Activated naive CD8-positive, alpha-beta T cell treated with anti-CD3 and anti-CD28 coated beads, Interleukin-2, amount 10 ng/mL, durations not matched to agents 7 days and 5 days (primary cell): ENCODE results near the gene MNAT1. TPM values are rescaled to one million over a fixed set of nuclear protein-coding genes. Genes with fewer than 3 reads are reported as not detected.
"Not testable (repeated sequence)": the region's sequence is repeated elsewhere in the genome, so short reads cannot be mapped to it uniquely, and the experiment has no call there.

Experiments
- ATAC-seq: fragments of 150-1000 bp; cut with Tn5 transposase; one replicate; pipeline ENCODE4 v1.10.0; 2021; ENCODE audit warnings: low read depth, moderate library complexity
- POLR2A ChIA-PET: fragments of 350-600 bp; sonication (Branson Sonifier 250); formaldehyde crosslinking; loops from one replicate; lab custom pipeline; 2021; ENCODE audit warnings: antibody characterized with exemption; lab: Charles Lee
- DNase-seq: peaks from one replicate; pipeline ENCODE4 v3.0.0; 2021
- H3K27ac Mint-ChIP-seq: one replicate; pipeline ENCODE4 v1.8.0; 2022; ENCODE audit warnings: mild to moderate bottlenecking, mixed read lengths
- H3K27me3 Mint-ChIP-seq: one replicate; pipeline ENCODE4 v1.8.0; 2022; ENCODE audit warnings: mild to moderate bottlenecking, moderate library complexity, mixed read lengths
- H3K36me3 Mint-ChIP-seq: one replicate; pipeline ENCODE4 v1.8.0; 2021; ENCODE audit warnings: mild to moderate bottlenecking, mixed read lengths
- H3K4me1 Mint-ChIP-seq: one replicate; pipeline ENCODE4 v1.8.0; 2021; ENCODE audit warnings: mixed read lengths
- H3K4me3 Mint-ChIP-seq: one replicate; pipeline ENCODE4 v1.8.0; 2022; ENCODE audit warnings: mild to moderate bottlenecking, moderate library complexity, mixed read lengths
- H3K9me3 Mint-ChIP-seq: one replicate; pipeline ENCODE4 v1.8.0; 2021; ENCODE audit warnings: mixed read lengths
- total RNA-seq, 2 experiments: library from RNA; stranded (reverse); gene quantifications; one replicate each; pipeline ENCODE4 v1.2.3, GENCODE V29; 2021

MNAT1 gene
- total RNA-seq, 2 experiments from 2014 or later, result 33.5 to 33.9 TPM

GRCh38 chr14:60757567-60758002 is 23.0 kb downstream of the MNAT1 start:
- Mint-ChIP-seq H3K36me3 (peaks cover 23% of the 10 kb centered on the region), H3K4me3 (no peak overlapping the region), H3K27ac (no peak overlapping the region), H3K9me3 (no peaks in the 10 kb centered on the region), H3K4me1 (peaks cover 49% of the 10 kb centered on the region), H3K27me3 (peaks cover 9% of the 10 kb centered on the region)
- POLR2A ChIA-PET, result no interaction called here
- ATAC-seq (no peak), DNase-seq (no peak)

DNA sequence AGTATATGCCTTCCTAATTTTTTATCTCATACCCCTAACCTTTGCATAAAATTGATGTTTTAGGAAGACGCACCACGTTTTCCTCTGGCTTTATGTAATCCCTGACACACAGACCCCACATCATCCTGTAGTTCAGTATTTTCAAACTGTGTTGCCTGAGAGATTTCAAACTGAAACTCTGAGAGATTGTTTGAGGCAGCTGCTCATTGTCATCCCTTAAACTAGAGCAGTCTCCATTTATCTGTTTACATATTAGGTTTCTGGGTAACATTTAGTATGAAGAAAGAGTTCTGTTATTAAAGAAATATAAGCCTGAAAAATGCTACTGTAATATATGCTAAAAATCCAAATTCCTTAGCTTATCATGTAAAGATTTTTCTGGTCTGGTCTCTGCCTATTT is 24.3 kb downstream of the MNAT1 start:
- Mint-ChIP-seq H3K36me3 (peaks cover 23% of the 10 kb centered on the region), H3K4me3 (peak overlapping the region; percentile 76), H3K27me3 (peaks cover 9% of the 10 kb centered on the region), H3K4me1 (peaks cover 40% of the 10 kb centered on the region), H3K9me3 (no peaks in the 10 kb centered on the region), H3K27ac (peak overlapping the region; percentile 84)
- ATAC-seq (peak; percentile 43), DNase-seq (no peak)
- POLR2A ChIA-PET, result no interaction called here

DNA sequence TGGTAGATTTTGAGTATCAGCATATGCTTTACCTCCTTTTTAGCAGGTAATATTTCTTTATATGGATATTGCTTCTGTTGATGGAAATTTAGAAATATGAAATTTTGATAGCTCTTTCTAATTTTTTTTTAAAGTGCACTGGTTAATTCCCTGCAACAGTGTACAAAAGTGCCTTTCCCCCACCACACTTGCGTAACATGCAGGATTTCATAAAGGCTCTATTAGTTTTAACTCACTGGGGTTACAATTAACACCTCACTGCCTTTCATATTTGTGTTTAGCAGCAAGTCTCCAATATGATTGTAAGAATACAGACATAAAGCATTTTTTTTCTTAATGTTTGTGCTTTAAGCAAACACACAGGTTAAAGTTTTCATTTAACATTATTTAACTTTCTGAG is 25.6 kb downstream of the MNAT1 start:
- POLR2A ChIA-PET, result no interaction called here
- Mint-ChIP-seq H3K27me3 (peaks cover 9% of the 10 kb centered on the region), H3K36me3 (peaks cover 24% of the 10 kb centered on the region), H3K9me3 (no peaks in the 10 kb centered on the region), H3K4me3 (no peak overlapping the region), H3K4me1 (peaks cover 33% of the 10 kb centered on the region), H3K27ac (no peak overlapping the region)
- no peak for ATAC-seq
- DNase-seq, result no peak

GRCh38 chr14:60760644-60761364 is 26.2 kb downstream of the MNAT1 start:
- H3K27me3 Mint-ChIP-seq, result peaks cover 9% of the 10 kb centered on the region
- DNase-seq (no peak), ATAC-seq (no peak)
- peaks cover 33% of the 10 kb centered on the region for H3K4me1 Mint-ChIP-seq
- H3K27ac Mint-ChIP-seq, result no peak overlapping the region
- no peak overlapping the region for H3K4me3 Mint-ChIP-seq
- peaks cover 20% of the 10 kb centered on the region for H3K36me3 Mint-ChIP-seq
- no peaks in the 10 kb centered on the region for H3K9me3 Mint-ChIP-seq
- POLR2A ChIA-PET, result no interaction called here

DNA sequence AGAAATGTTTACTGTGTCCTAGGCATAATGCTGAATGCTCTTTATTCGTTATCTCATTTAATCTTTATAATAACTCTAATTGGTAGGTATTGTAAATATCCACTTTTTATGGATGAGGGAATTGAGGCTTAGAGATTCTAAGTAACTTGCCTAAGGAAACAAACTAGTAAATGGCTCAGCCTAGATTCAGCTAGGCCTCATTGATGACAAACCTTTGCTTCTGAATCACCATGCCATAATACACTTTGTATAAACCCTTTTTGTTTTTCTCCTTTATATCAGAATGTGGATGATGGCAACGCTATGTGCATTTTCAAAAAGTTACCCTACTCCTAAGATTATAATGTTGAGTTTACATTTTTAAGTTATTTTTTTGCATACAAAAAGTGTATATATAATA is 34.0 kb downstream of the MNAT1 start:
- POLR2A ChIA-PET, result no interaction called here
- Mint-ChIP-seq H3K9me3 (peaks cover 4% of the 10 kb centered on the region), H3K4me3 (no peak overlapping the region), H3K27ac (no peak overlapping the region), H3K27me3 (no peaks in the 10 kb centered on the region), H3K4me1 (peaks cover 7% of the 10 kb centered on the region), H3K36me3 (peaks cover 14% of the 10 kb centered on the region)
- DNase-seq (no peak), ATAC-seq (no peak)

- Mint-ChIP-seq H3K27me3 (no peaks in the 10 kb centered on the region), H3K27ac (no peak overlapping the region), H3K4me1 (peaks cover 7% of the 10 kb centered on the region), H3K9me3 (peaks cover 4% of the 10 kb centered on the region), H3K36me3 (peaks cover 8% of the 10 kb centered on the region), H3K4me3 (no peak overlapping the region)
- ATAC-seq (no peak), DNase-seq (no peak)
- POLR2A ChIA-PET, result no interaction called here
Observed at GRCh38 chr14:60771117-60771516, 36.6 kb downstream of the MNAT1 start.

- Mint-ChIP-seq H3K36me3 (peaks cover 7% of the 10 kb centered on the region), H3K27me3 (no peaks in the 10 kb centered on the region), H3K9me3 (peaks cover 4% of the 10 kb centered on the region), H3K4me1 (peaks cover 5% of the 10 kb centered on the region), H3K4me3 (no peak overlapping the region), H3K27ac (no peak overlapping the region)
- DNase-seq, result no peak
- POLR2A ChIA-PET, result no interaction called here
- no peak for ATAC-seq
Observed at GRCh38 chr14:60773558-60773957, 39.0 kb downstream of the MNAT1 start.

GRCh38 chr14:60775296-60775695 is 40.7 kb downstream of the MNAT1 start:
- no peak overlapping the region for H3K4me3 Mint-ChIP-seq
- DNase-seq, result no peak
- POLR2A ChIA-PET, result no interaction called here
- H3K27me3 Mint-ChIP-seq, result no peaks in the 10 kb centered on the region
- H3K27ac Mint-ChIP-seq, result no peak overlapping the region
- ATAC-seq, result no peak
- H3K4me1 Mint-ChIP-seq, result peaks cover 5% of the 10 kb centered on the region
- peaks cover 1% of the 10 kb centered on the region for H3K9me3 Mint-ChIP-seq
- peaks cover 5% of the 10 kb centered on the region for H3K36me3 Mint-ChIP-seq

GRCh38 chr14:60777856-60778578 is 43.5 kb downstream of the MNAT1 start:
- no peak for DNase-seq
- Mint-ChIP-seq H3K9me3 (no peaks in the 10 kb centered on the region), H3K4me3 (no peak overlapping the region), H3K4me1 (no peaks in the 10 kb centered on the region), H3K27me3 (no peaks in the 10 kb centered on the region), H3K36me3 (peaks cover 2% of the 10 kb centered on the region), H3K27ac (no peak overlapping the region)
- POLR2A ChIA-PET, result no interaction called here
- no peak for ATAC-seq

DNA sequence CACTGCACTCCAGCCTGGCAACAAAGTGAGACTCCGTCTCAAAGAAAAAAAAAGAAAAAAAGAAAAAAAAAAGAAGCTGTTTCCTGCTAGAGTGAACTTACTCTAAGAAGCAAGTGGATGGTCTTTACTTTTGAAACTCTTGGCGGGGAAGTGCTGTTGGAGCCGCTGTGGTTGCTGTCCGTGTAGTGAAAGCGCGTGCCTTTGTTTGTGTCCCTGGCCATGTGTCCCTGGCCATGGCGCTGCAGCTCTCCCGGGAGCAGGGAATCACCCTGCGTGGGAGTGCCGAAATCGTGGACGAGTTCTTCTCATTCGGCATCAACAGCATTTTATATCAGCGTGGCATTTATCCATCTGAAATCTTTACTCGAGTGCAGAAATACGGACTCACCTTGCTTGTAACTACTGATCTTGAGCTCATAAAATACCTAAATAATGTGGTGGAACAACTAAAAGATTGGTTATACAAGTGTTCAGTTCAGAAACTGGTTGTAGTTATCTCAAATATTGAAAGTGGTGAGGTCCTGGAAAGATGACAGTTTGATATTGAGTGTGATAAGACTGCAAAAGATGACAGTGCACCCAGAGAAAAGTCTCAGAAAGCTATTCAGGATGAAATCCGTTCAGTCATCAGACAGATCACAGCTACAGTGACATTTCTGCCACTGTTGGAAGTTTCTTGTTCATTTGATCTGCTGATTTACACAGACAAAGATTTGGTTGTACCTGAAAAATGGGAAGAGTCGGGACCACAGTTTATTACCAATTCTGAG is 45.4 kb downstream of the MNAT1 start:
- H3K36me3 Mint-ChIP-seq, POLR2A ChIA-PET, ATAC-seq: not testable (repeated sequence)

DNA sequence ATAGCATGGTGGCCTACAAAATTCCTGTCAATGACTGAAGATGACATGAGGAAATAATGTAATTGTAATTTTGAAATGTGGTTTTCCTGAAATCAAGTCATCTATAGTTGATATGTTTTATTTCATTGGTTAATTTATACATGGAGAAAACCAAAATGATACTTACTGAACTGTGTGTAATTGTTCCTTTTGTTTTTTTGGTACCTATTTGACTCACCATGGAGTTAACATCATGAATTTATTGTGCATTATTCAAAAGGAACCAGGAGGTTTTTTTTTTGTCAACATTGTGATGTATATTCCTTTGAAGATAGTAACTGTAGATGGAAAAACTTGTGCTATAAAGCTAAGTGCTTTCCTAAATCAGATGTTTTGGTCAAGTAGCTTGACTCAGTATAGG is 46.0 kb downstream of the MNAT1 start:
- H3K9me3 Mint-ChIP-seq, H3K4me3 Mint-ChIP-seq, H3K27me3 Mint-ChIP-seq, H3K4me1 Mint-ChIP-seq, ATAC-seq, H3K27ac Mint-ChIP-seq, POLR2A ChIA-PET, DNase-seq, H3K36me3 Mint-ChIP-seq: not testable (repeated sequence)

More for the DNA sequence above, 45.4 kb downstream of the MNAT1 start:
- H3K4me1 Mint-ChIP-seq, DNase-seq, H3K27ac Mint-ChIP-seq, H3K4me3 Mint-ChIP-seq, H3K27me3 Mint-ChIP-seq, H3K9me3 Mint-ChIP-seq: not testable (repeated sequence)

DNA sequence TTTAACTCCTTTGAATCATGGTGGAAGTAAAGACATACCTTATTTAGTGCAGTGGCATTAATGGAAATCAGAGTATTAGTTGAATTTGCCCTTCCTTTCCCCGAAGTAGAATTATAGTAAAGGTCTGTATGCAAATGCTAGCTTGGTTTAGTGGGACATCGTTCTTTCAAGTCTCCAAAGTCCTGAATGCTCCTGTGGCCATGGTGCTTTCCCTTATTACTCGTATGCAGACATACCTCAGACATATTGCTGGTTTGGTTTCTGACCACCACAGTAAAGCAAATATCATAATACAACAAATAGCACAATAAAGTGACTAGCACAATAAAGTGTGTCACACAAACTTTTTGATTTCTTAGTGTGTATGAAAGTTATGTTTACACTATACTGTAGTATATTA is 52.3 kb downstream of the MNAT1 start:
- ATAC-seq, result no peak
- POLR2A ChIA-PET, result no interaction called here
- Mint-ChIP-seq H3K9me3 (no peaks in the 10 kb centered on the region), H3K27me3 (no peaks in the 10 kb centered on the region), H3K4me3 (no peak overlapping the region), H3K27ac (no peak overlapping the region), H3K4me1 (peaks cover 2% of the 10 kb centered on the region), H3K36me3 (peaks cover 13% of the 10 kb centered on the region)
- no peak for DNase-seq

- no peak overlapping the region for H3K27ac Mint-ChIP-seq
- DNase-seq, result no peak
- POLR2A ChIA-PET, result no interaction called here
- H3K9me3 Mint-ChIP-seq, result no peaks in the 10 kb centered on the region
- no peak for ATAC-seq
- peaks cover 16% of the 10 kb centered on the region for H3K36me3 Mint-ChIP-seq
- no peaks in the 10 kb centered on the region for H3K27me3 Mint-ChIP-seq
- peaks cover 2% of the 10 kb centered on the region for H3K4me1 Mint-ChIP-seq
- H3K4me3 Mint-ChIP-seq, result no peak overlapping the region
Observed at GRCh38 chr14:60789656-60790055, 55.1 kb downstream of the MNAT1 start.
